ENCODE results near the gene ITGA7. TPM values are rescaled to one million over a fixed set of nuclear protein-coding genes. Genes with fewer than 3 reads are reported as not detected.

ITGA7 gene
- total RNA-seq = 1.8 and 7.1 TPM in 2 replicates

GRCh38 chr12:55707841-55708694 lies at the start of gene ITGA7:
ITGA7 (minus strand) TSS chr12:55707904; CDS start chr12:55707682, 222 bp downstream.

GRCh38 chr12:55742719-55743405 lies 35.2 kb upstream of the ITGA7 start, which contains the start of gene GDF11:
GDF11 (plus strand) TSS chr12:55743122; CDS start chr12:55743317, 195 bp downstream.

GRCh38 chr12:55728939-55729818 lies 21.5 kb upstream of the ITGA7 start, which contains the start of gene CD63:
CD63 (minus strand) TSS chr12:55729009; CDS start chr12:55728341, 668 bp downstream.

GRCh38 chr12:55720071-55720564 lies 12.4 kb upstream of the ITGA7 start, which contains the start of gene RDH5:
RDH5 (plus strand) TSS chr12:55720393; CDS start chr12:55721185, 792 bp downstream.

GRCh38 chr12:55715833-55716581 lies 8.3 kb upstream of the ITGA7 start, which contains the start of gene BLOC1S1:
BLOC1S1 (plus strand) TSS chr12:55716046; CDS start chr12:55716052, 6 bp downstream.

GRCh38 chr12:55636853-55637252 lies 70.9 kb downstream of the ITGA7 start, which contains the start of gene OR10P1:
OR10P1 (plus strand) TSS chr12:55636892; CDS start chr12:55636892, 0 bp downstream.

Other genes with a start within 250 kb of the ITGA7 start
- gene OR6C70, start 237.8 kb downstream of the ITGA7 start, total RNA-seq = not detected in 2 replicates
- not detected in 2 replicates for gene OR6C68, start 215.5 kb downstream of the ITGA7 start, total RNA-seq
- gene OR6C4, start 158.3 kb downstream of the ITGA7 start, total RNA-seq = not detected in 2 replicates
- not detected in 2 replicates for gene OR2AP1, start 135.4 kb downstream of the ITGA7 start, total RNA-seq
- not detected in 2 replicates for gene OR10P1, start 71.0 kb downstream of the ITGA7 start, total RNA-seq
- 160 and 169 TPM in 2 replicates for gene BLOC1S1, start 8.1 kb upstream of the ITGA7 start, total RNA-seq
- gene RDH5, start 12.5 kb upstream of the ITGA7 start, total RNA-seq = 2.1 and 2.8 TPM in 2 replicates
- gene CD63, start 21.1 kb upstream of the ITGA7 start, total RNA-seq = 754 and 976 TPM in 2 replicates
- 9.8 and 11.3 TPM in 2 replicates for gene GDF11, start 35.2 kb upstream of the ITGA7 start, total RNA-seq
- 36.6 and 49.7 TPM in 2 replicates for gene SARNP, start 109.8 kb upstream of the ITGA7 start, total RNA-seq
- gene ORMDL2, start 110.1 kb upstream of the ITGA7 start, total RNA-seq = 16.4 and 31.3 TPM in 2 replicates
- 32.4 and 41.8 TPM in 2 replicates for gene DNAJC14, start 121.7 kb upstream of the ITGA7 start, total RNA-seq
- gene MMP19, start 135.0 kb upstream of the ITGA7 start, total RNA-seq = 0.98 and 3.7 TPM in 2 replicates
- gene PYM1, start 220.0 kb upstream of the ITGA7 start, total RNA-seq = 23.0 and 23.7 TPM in 2 replicates
- 31.6 and 34.2 TPM in 2 replicates for gene DGKA, start 223.3 kb upstream of the ITGA7 start, total RNA-seq